Ishikawa (cell line): ENCODE measurements around the gene SCNM1.

Experiments used
- CEBPB ChIP-seq: IDR thresholded peaks from 2 replicates; pipeline ENCODE4 v1.6.1; 2012
- CREB1 ChIP-seq: IDR thresholded peaks from 2 replicates; pipeline ENCODE4 v1.6.1; 2012; ENCODE audit warnings: low read depth
- EGR1 ChIP-seq: IDR thresholded peaks from 2 replicates; pipeline ENCODE4 v1.6.1; 2012
- EP300 ChIP-seq: IDR thresholded peaks from 2 replicates; pipeline ENCODE4 v1.6.1; 2012; ENCODE audit warnings: borderline replicate concordance
- FOXM1 ChIP-seq: IDR thresholded peaks from 2 replicates; pipeline ENCODE4 v1.6.1; 2012; ENCODE audit warnings: low read depth, borderline replicate concordance
- NFIC ChIP-seq: IDR thresholded peaks from 2 replicates; pipeline ENCODE4 v1.6.1; 2012
- RAD21 ChIP-seq: IDR thresholded peaks from 2 replicates; pipeline ENCODE4 v1.6.1; 2012; ENCODE audit warnings: low read depth
- REST ChIP-seq: IDR thresholded peaks from 2 replicates; pipeline ENCODE4 v1.6.1; 2012; ENCODE audit warnings: low read depth, mild to moderate bottlenecking
- TAF1 ChIP-seq: IDR thresholded peaks from 2 replicates; pipeline ENCODE4 v1.6.1; 2012; ENCODE audit warnings: low read depth, mild to moderate bottlenecking
- TCF12 ChIP-seq: IDR thresholded peaks from 2 replicates; pipeline ENCODE4 v1.6.1; 2012; ENCODE audit warnings: low read depth
- TEAD4 ChIP-seq: IDR thresholded peaks from 2 replicates; pipeline ENCODE4 v1.6.1; 2012
- YY1 ChIP-seq: IDR thresholded peaks from 2 replicates; pipeline ENCODE4 v1.6.1; 2012; ENCODE audit warnings: low read depth
- ZBTB7A ChIP-seq: IDR thresholded peaks from 2 replicates; pipeline ENCODE4 v1.6.1; 2012; ENCODE audit warnings: low read depth
- TF ChIP-seq, protein P1 (sequence below): IDR thresholded peaks from 2 replicates; pipeline ENCODE4 v1.6.1; 2012
- TF ChIP-seq, protein P2 (sequence below): IDR thresholded peaks from 2 replicates; pipeline ENCODE4 v1.6.1; 2012

The SCNM1 gene, protein sequence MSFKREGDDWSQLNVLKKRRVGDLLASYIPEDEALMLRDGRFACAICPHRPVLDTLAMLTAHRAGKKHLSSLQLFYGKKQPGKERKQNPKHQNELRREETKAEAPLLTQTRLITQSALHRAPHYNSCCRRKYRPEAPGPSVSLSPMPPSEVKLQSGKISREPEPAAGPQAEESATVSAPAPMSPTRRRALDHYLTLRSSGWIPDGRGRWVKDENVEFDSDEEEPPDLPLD

DNA sequence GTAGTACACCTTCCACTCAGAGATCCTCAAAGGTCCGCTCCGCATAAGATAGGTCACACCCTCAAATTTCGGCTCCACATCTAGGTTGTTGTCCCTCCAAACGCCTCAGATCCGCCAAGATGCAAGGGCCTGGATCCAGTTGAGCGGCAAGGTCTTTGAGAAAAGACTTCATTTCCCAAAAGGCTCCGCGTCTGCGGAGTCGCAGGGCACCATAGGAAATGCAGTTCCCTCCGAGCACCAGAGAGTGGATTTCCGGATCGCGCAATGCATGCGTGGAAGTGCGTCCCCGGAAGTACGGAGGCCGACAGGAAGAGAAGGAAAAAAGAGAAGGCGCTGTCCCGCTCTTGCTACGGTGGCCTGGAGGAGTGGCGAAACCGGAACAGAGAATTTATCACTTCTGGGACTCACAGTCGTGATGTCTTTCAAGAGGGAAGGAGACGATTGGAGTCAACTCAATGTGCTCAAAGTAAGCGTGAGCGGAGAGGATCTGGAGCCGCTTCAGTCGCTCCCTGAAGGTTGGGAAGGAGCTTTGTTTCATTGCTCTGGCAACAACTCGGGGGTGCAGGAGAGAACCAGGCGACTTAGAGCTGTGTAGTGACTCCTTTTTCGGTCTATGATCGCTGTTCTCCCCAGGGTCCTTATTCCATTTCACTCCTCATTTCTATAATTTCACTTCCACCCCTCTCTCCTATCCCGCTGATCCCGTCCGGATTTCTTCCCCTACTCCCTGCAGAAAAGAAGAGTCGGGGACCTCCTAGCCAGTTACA, at the start of gene SCNM1, which contains the start of gene LYSMD1:
Gene SCNM1 (plus strand): TSS at position 407 of the 767 bp plus-strand sequence. CDS start 9 bp downstream, at position 416.
Gene LYSMD1 (minus strand): TSS at position 165 of the 767 bp plus-strand sequence. CDS start 644 bp downstream, outside the sequence.
- TF ChIP-seq TCF12 = peak; percentile 77
- peak; percentile 46; the same call in 1 of the 2 replicates for TF ChIP-seq TAF1
- peak; percentile 30; the same call in 1 of the 2 replicates for TF ChIP-seq REST
- peak; percentile 48; the same call in 1 of the 2 replicates for TF ChIP-seq CEBPB
- peak; percentile 62 for TF ChIP-seq TEAD4
- TF ChIP-seq, protein P1, sequence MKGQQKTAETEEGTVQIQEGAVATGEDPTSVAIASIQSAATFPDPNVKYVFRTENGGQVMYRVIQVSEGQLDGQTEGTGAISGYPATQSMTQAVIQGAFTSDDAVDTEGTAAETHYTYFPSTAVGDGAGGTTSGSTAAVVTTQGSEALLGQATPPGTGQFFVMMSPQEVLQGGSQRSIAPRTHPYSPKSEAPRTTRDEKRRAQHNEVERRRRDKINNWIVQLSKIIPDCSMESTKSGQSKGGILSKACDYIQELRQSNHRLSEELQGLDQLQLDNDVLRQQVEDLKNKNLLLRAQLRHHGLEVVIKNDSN = peak; percentile 53
- TF ChIP-seq EP300 = no peak; the same call in 1 of the 2 replicates
- no peak for TF ChIP-seq ZBTB7A
- TF ChIP-seq FOXM1 = peak; percentile 59; the same call in 1 of the 2 replicates
- no peak for TF ChIP-seq EGR1
- TF ChIP-seq NFIC = peak; percentile 10; the same call in 1 of the 2 replicates
- TF ChIP-seq, protein P2, sequence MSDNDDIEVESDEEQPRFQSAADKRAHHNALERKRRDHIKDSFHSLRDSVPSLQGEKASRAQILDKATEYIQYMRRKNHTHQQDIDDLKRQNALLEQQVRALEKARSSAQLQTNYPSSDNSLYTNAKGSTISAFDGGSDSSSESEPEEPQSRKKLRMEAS = peak; percentile 82
- peak; percentile 74 for TF ChIP-seq CREB1
- no peak for TF ChIP-seq RAD21
- TF ChIP-seq YY1 = no peak

DNA sequence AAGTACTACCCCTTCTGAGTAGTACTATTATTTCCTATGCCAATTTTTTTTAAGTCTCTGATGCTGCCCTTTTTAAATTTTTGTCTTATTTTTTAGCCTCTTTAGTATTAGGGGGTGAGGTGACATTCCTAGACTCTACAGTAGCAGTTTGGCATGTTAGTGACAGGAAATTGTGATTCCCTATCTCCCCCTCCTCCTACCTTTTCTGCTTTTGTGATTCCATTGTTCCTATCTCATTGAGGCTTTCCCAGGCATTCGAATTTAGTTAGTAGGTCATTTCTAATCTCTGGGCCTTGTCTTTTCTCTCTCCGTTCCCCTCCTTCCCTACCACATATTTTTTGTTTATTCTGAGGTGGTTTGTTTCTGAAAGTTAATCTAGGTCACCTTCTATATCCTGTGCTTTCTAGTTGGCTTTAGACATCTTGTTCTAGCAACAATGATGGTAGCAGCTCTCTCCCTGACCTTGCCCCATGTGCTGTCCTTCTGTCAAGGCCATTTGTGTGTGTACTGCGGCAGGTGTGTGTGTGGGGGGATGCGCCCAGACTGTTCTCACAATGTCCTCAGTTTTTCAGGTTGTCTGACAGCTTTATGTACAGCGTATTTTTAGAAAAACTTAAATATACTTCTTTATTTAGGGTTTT, 41.1 kb upstream of the SCNM1 start:
- TF ChIP-seq YY1 = no peak
- TF ChIP-seq EGR1 = no peak
- TF ChIP-seq TCF12 = no peak
- TF ChIP-seq, protein P1 = no peak
- no peak for TF ChIP-seq TAF1

GRCh38 chr1:151128800-151129199, 37.1 kb upstream of the SCNM1 start:
- TF ChIP-seq ZBTB7A (no peak), CEBPB (no peak), EGR1 (no peak), YY1 (no peak), FOXM1 (no peak), REST (no peak), RAD21 (no peak), TCF12 (no peak), TEAD4 (no peak), CREB1 (no peak), TAF1 (no peak), NFIC (no peak), EP300 (no peak)
- TF ChIP-seq, protein P1 = no peak
- TF ChIP-seq, protein P2 = no peak

- no peak for TF ChIP-seq RAD21
- no peak for TF ChIP-seq NFIC
- no peak for TF ChIP-seq TEAD4
- TF ChIP-seq EP300 = no peak
- TF ChIP-seq, protein P2 = no peak
- TF ChIP-seq ZBTB7A = no peak
- no peak for TF ChIP-seq FOXM1
- TF ChIP-seq YY1 = no peak
- TF ChIP-seq TCF12 = no peak
- no peak for TF ChIP-seq TAF1
- no peak for TF ChIP-seq CREB1
- no peak for TF ChIP-seq CEBPB
- TF ChIP-seq EGR1 = no peak
- no peak for TF ChIP-seq REST
- TF ChIP-seq, protein P1 = no peak
These were observed 34.9 kb upstream of the SCNM1 start for GRCh38 chr1:151130987-151131586.
